GM19468 (cell line): ENCODE measurements around the gene MTMR3.

Experiments
- ATAC-seq: cut with Tn5 transposase; IDR thresholded peaks from one replicate; pipeline ENCODE4 v1.9.1; 2021; ENCODE audit warnings: mild to moderate bottlenecking, moderate library complexity, moderate number of reproducible peaks; ENCODE audit not compliant: unreplicated experiment; ENCODE audit errors: extremely low read depth

Gene MTMR3

DNA sequence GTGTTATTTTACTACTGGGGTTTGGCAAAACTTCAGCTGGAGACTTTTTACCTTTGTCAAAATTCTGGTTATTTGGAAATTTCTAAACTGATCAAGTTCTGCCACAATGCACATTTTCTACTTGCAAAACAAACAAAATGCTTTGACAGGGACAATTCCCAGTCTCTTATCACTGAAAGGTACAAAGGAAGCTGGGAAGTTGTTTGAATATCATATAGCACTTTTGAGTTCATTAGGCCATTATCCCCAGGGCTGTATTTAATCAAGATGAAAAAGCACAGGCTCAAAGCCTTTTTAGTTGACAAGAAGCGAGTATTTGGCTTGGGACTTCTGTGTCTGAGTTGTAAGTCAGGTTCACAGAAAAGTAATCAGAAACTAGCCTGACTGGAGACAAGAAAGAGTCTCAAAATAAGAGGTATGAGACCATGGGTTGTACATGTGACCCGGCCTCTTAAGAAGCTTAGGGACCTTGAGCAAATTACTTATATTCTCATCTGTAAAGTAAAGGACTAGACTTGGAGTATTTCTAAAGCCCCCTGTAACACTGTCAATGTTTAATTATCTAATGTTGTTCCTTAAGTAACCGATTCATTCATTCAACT lies 194.4 kb downstream of the MTMR3 start:
- no peak for ATAC-seq

DNA sequence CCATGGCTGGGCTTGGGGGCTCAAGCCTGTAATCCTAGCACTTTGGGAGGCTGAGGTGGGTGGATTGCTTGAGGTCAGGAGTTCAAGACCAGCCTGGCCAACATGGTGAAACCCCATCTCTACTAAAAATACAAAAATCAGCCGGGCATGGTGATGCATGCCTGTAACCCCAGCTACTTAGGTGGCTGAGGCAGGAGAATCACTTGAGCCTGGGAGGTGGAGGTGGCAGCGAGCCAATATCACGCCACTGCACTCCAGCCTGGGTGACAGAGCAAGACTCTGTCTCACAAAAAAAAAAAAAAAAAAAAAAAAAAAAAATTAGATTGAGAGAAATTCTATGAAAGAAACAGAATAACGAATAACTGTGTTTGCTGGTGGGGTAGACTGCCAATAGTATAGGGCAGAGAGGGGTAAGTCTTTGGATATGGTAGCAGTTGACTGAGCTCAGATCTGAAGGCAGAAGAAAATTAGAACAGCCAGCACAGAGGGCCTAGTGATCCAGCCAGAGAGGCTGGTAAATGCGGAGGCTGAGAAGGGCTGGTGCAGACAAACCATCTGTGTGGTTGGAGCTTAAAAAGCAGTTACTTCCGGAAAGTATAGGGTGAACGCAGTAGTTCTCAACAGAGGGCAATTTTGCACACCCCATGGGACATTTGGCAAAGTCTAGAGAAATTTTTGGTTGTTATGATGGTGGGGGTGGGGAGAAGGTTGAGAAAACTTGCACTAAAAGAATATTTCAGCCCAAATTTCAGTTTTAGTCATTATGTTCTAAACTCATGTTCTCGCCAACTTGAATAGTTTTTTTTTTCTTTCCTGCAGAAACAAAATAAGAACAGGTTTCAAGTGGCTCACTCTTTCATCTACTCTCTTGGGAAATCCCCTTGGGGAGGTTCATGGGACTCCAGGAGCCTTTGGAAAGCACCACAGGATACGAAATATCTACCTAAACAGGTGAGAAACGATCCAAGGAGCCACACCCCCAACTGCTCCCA lies 195.6 kb downstream of the MTMR3 start:
- ATAC-seq, result no peak

- no peak for ATAC-seq
Measured at GRCh38 chr22:30079952-30080533, 197.1 kb downstream of the MTMR3 start, which contains the start of gene HORMAD2. Gene HORMAD2 (plus strand): TSS chr22:30080464. CDS start chr22:30093953, 13,489 bp downstream.
